GM18909 (cell line): ENCODE measurements around the gene ABCA13.
"Not testable (repeated sequence)": the region's sequence is repeated elsewhere in the genome, so short reads cannot be mapped to it uniquely, and the experiment has no call there.

ENCODE experiments used
- ATAC-seq: cut with Tn5 transposase; IDR thresholded peaks from one replicate; pipeline ENCODE4 v1.9.1; 2021; ENCODE audit warnings: mild to moderate bottlenecking; ENCODE audit not compliant: unreplicated experiment, poor library complexity

The ABCA13 gene

DNA sequence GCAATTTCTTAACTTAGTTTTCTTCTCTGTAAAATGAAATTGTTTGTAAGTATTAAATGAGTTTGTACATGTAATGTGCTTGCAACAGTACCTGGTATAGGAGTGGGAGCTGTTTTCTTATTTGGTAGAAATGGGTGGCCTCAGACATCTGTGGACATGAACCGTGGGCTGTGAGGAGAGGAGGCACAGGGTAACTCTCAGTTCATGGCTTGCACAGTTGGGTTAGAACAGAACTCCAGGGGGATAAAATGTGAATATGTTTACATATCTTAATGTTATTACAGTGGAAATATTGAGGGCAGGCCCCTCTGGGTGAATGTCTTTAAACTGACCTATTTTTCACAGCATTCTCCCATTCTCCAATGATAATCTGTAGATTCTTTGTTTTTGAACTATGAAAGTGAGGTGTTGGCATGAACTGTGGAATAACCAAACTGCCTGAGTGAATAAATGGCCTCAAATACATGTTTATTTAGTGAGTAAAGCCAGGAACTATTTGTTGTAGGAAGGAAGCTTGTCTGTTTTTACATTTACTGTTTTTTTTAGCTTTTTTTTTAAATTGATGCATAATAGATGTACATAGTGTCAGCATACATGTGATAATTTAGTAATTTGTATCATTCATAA is 2.6 kb downstream of the ABCA13 start:
- ATAC-seq = no peak

DNA sequence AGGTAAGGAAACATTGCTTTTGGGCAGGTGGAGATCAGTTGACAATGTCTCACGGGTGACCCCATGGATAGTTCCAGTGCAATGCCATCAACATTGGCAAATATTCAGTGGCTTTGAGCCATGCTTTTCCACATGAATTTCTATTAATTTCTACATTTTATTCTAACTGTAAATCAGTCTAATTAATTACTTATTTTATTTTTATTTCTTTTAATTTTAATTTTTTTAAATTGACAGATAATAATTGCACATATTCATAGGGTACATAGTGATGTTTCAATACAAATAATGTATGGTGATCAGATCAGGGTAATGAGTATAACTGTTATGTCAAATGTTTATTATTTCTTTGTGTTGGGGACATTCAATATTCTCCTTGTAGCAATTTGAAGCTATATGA is 3.8 kb downstream of the ABCA13 start:
- ATAC-seq = no peak

DNA sequence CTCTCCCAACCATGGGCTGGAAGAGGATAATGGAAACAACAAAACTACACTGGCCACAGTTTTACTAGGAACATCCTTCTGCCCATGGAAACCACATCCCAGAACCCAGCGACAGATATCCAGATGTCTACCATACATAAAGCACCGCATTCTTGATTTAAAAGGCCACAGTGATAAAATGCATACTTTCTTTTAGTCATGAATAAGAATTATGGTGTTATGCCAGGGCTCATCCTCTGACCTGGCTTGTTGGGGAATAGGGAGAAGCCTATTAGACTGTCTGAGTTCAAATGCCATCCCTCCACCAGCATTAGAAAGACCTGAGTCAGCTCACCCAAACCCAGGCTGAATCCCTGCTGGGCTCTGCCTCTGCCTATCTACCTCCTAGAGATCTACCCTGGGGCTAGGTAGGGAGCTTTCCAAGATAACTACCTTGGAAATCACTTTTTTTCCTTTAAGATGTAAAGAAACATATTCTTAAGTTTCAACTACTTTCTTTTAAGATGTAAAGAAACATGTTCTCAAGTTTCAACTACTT is 5.2 kb downstream of the ABCA13 start:
- no peak for ATAC-seq

DNA sequence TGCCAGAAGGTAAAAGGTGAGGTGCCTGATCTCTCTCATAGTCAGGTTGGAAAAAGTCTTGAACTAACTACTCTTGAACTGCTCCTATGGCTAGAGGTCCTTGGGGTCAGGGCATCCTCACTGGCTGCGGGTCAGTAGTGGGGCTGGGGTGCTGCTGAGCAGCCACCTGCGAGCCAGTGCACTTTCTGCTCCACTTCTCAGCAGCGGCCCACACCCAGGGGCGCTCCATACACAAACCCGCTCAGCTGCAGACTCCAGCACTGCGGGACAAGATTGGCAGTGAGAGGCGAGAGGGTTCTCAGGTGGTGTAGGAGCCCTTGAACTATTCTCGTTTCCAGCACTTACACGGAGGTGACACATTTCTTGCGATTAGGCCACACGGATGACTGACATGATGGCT is 6.0 kb downstream of the ABCA13 start:
- no peak for ATAC-seq

DNA sequence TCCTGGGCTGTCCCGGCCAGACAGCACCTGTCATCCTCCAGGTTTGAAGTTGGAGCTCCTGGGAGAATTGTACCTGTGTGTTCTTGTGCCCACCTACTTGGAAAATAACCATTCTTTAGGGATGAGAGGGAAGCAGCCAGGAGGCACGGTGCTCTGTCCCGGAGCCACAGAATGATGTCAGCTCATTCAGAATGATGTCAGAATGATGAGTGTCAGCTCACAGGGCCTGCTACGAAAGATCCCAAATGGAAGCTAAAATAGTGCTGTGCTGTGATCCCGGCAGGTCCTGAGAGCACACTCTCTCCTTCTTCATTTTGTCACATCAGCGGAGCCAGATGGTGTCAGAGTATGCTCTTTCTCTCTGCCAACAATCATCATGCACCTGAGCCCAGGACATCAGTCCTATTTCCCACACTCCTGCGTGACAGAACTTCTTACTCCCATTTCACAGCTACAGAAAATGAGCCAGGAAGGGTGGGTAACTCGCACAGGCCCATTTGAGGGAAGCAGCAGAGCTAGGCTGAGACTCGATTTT is 8.3 kb downstream of the ABCA13 start:
- no peak for ATAC-seq

DNA sequence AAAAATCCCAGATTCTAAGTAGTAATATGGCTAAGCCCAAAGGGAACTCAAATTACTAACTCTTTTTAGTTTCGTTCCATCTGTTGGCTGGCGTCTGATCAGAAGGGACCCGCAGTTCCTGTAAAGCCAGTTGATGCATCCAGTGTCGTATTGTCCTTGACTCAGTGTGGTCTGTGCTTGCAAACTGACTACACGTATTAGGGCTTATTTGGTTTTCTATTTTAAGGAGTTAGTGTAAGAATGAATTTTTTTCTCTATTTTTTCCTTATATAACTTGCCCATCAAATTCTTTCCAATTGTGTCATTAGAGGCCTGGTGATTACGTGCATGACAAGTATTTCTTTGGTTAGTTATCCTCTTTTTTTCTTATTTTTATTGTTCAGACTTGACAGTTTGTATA is 9.7 kb downstream of the ABCA13 start:
- ATAC-seq = no peak

DNA sequence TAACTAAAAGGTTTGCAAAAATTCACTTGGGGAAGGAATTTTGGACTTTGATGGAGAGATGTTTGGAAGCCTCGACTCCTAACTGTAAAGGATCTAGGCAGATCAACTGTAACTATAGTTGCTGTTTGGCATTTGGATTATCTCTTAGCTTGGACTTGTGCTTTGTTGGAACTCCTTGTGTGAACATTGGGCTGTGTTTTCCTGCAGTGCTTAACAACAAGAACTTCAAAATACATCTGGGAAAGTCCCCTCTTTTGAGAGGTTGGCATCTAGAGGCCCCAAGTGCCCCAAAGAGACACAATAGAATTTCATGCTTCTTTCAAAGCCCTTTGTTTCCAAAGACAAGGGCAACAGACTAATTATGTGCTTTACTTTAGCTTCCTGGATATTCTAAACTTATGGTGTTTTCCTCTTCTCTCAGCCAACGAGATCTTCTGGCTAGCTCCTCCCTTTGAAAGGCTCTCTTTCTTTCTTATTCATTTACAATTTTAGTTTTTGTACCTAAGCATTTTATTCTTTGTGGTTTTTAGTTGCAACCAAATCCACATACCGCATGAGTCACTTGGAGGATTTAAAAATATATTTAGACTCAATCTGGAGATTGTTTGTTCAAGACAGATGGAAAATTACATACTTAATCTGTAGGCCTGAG is 11.6 kb downstream of the ABCA13 start:
- no peak for ATAC-seq

DNA sequence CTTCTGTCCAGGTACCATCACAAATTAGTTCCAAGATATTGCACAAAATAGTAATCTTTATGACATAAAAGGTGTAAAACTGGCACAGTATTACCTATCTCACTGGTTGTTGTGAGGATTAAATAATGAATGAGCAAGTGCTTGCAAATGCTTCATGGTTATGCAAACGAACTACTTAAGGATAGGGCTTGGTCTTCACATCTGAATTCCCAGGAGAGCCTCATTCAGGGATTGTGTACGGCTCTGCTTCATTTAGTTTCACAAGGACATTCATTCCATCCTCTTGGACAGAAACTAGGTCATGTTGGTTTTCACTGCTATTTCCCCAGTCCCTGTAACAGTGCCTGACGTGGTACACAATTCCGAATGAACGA is 12.1 kb downstream of the ABCA13 start:
- no peak for ATAC-seq

DNA sequence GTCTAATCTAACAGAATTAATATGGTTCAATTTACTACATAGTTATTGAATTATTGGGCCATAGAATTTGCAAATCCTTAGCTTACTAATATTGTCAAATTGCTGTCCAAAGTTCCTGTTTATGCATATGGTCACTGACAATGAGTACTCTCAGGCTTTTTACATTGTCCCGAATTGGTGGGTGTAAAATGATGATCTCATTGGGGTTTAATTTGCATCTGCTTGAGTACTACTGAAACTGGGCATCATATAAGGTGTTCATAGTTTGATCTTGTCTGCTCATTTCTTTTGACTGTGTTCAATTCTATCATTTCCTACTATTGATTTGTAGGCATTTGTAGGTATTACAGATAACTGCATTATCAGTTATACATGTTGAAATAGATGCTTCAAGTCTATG is 12.7 kb downstream of the ABCA13 start:
- ATAC-seq = no peak

DNA sequence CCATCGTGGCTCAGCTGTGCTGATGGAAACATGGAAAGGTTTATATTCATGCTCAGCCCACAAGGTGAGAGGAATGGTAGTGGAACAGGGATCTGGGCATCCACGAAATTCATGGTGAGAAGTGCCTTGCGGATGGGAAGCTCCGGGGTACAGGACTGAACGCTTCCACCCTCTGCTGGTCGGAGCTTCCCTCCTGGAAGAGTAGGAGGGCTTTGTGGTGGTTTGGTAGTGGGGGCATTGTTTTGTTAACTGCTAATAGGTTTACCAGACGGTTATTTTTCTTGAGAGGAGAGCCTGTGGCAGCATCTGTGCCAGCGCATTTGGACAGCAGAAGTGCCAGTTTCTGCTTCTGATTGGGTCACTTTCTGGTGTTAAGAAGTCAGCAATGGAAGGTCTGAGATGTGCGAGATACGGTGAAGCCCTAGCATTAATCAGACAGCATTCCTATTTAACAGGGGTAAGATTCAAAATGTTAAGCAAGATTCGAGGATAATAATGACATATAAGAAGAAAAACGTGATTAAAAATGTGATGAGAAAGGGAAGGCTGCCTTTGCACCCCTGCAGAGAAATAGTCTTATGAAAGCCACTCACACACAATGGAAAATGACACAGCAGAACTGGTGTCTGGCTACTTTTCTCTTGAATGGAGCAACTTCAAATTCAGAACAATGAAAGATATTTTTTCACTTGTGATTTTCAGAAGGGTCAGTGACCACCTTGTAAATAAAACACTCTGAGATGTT is 17.7 kb downstream of the ABCA13 start:
- no peak for ATAC-seq

DNA sequence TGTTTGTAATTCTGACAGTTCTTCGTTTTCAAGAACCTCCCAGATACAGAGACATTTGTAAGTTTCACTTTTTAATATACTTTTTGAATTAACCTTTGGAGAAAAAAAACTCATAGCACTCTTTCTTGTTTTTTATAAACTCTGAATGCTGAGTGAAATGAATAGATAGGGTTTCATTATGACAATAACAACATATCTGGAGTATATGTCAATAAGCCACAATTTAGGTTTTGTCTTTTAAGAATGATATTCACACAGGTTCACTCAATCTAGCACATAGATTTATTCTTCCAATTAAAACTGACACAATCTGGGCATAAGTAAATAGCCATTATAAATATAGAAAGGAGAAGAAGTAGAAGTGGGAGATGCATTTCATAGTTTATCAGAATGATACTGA is 21.7 kb downstream of the ABCA13 start:
- ATAC-seq = no peak

DNA sequence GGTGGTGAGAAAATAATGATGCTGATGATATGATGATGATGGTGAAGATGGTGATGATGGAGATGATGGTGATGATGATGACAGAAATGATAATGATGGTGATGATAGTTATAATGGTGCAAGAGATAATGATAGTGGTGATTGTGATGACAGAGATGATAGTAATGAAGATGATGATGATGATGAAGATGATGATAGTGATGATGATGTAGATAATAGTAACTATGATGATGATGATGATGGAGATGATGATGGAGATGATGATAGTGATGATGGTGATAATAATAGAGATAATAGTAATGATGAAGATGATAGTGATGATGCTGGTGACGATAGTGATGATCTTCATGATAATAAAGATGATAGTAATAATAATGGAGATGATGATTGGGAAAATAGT is 22.2 kb downstream of the ABCA13 start:
- ATAC-seq = no peak

DNA sequence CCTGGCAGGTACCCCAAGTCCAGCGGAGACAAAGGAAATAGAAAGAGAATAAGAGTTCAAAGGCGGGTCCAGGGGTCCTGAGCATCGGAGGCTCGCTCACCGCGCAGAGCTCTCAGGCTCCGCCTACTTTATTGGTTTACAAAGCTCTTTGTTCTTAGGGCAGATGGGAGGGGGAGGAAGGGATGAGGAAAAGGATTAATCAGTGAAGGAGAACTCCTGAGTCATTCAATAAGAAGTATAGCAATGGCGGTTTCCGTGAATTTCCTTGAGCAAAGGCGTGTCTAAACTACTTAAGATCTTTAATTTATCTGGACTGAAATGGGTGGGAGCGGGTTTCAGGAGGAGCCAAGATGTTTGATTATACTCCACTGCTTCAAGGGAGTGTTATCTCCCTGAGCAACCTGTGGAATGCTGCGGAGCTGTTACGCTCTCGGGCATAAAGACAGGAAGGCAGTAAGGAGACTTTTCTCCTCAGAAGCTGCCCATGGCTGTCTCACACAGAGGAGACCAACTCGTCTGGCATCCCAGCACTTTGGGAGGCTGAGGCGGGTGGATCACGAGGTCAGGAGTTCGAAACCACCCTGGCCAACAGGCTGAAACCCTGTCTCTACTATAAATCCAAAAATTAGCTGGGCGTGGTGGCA is 29.8 kb downstream of the ABCA13 start:
- not testable (repeated sequence) for ATAC-seq

DNA sequence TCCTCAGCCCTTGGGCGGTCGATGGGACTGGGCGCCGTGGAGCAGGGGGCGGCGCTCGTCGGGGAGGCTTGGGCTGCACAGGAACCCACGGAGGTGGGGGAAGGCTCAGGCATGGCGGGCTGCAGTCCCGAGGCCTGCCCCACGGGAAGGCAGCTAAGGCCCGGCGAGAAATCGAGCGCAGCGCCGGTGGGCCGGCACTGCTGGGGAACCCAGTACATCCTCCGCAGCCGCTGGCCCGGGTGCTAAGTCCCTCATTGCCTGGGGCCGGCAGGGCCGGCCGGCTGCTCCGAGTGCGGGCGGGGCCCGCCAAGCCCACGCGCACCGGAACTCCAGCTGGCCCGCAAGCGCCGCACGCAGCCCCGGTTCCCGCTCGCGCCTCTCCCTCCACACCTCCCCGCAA is 31.7 kb downstream of the ABCA13 start:
- ATAC-seq = not testable (repeated sequence)

DNA sequence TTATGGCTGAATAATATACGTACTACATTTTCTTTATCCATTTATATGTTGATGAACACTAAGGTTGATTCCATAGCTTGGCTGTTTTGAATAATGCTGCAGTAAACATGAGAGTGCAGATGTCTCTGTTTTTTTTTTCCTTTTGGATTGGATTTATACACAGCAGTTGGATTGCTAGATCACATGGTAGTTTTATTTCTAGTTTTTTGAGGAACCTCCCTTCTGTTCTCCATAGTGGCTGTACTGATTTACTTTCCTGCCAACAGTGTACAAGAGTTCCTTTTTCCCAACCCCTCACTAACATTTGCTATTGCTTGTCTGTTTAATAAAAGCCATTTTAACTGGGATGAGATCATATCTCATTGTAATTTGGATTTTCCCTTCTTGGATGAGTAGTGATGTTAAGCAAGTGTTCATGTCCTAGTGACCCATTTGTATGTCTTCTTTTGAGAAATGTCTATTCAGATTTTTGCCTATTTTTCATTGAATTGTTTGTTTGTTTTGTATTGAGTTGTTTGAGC is 36.0 kb downstream of the ABCA13 start:
- ATAC-seq = no peak

DNA sequence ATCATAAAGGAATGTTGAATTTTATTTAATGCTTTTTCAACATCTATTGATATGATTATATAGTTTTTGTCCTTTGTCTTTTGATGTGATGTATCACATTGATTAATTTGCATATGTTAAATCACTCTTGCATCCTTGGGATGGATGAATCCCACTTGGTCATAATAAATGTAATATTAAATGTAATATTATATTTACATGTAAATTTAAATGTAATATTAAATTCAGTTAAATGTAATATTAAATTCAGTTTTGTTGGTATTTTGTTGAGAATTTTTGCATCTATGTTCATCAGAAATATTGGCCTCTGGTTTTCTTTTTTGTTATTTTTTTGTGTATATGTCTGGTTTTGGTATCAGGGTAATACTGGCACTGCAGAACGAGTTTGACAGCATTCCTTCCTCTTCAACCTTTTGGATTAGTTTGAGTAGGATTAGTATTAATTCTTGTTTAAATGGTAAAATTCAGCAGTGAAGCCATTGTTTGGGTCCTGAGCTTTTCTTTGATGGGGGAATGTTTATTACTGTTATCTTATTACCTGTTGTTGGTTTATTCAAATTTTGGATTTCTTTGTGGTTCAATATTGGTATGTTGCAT is 37.8 kb downstream of the ABCA13 start:
- no peak for ATAC-seq

DNA sequence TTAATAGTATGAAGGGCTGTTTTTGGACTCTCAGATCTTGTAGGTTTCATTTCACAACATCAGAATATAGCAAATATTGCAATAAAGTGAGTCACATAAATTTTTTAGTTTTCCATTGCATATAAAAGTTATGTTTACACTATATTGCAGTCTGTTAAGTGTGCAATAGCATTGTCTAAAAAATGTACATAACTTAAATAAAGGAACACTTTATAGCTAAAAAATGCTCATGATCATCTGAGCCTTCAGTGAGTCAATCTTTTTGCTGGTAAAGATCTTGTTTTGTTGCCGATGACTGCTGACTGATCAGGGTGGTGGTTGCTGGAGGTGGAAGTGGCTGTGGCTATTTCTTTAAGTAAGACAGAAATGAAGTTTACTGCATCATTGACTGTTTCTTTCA is 42.0 kb downstream of the ABCA13 start:
- ATAC-seq = no peak

DNA sequence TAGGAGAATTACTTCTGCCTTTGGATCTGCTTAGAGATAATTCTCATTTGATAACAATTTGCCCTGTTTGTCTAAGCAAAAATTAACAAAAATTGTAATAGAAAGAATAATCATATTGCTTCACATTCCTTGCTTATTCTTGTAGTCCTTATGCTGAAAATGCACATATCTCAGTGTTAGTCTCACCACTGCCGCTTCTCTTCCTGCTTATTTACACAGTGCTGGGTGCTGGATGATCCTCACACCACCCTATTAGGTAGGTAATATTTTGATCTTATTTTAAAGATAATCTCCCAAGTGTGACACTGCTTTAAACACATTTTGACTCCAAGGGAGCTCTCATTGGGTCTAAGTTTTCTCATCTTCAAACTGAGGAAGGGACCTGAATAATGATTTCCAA is 46.0 kb downstream of the ABCA13 start:
- ATAC-seq = no peak

DNA sequence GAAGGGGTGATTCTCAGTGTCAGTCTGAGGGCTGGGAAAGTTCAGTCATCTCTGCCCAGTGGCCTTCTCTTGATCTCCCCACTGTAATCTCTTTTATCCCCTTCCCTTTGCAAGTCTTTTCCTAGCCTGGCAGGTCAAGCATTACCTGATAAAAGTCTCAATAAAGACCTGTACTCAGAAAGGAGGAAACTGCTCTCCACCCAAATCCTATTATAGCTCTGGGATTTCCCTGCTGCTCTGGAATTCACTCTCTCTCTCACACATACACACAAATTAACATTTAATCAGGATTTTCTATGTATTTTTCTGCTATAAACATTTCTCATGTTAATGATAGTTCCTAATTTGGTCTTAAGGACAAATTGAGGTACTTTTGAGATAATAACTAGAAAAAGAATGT is 46.5 kb downstream of the ABCA13 start:
- no peak for ATAC-seq

DNA sequence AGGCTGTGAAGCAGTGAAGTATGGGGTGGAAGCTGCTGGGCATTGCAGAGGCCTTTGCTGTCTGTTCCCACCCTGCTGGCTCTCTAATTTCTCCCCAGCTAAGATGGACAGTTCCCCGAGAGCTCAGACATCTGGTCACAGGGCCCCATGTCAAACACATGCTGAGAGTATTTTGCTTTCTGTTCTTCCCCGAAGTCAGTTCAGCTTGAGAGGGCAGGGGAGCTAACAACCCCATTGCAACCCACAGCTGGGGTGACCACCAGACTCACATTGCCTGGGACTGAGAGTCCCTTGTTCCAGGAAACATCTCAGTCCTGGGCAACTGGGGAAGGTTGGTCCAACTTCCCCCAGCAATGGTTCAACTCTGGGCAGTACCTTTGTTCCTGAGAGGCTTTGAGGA is 52.8 kb downstream of the ABCA13 start:
- no peak for ATAC-seq
